DMS79 (cell line): ENCODE data around the gene SPATS1.
"Not testable (repeated sequence)": the region's sequence is repeated elsewhere in the genome, so short reads cannot be mapped to it uniquely, and the experiment has no call there.

Source experiments
- DNase-seq: peaks from one replicate; lab custom pipeline; 2025; lab: John Stamatoyannopoulos, UW

The SPATS1 gene

GRCh38 chr6:44341095-44341890 is 1.2 kb upstream of the SPATS1 start:
- DNase-seq, result no peak

GRCh38 chr6:44342052-44342451 is 398 bp upstream of the SPATS1 start:
- no peak for DNase-seq

- DNase-seq, result not testable (repeated sequence)
These were observed 4.4 kb downstream of the SPATS1 start for GRCh38 chr6:44346818-44347217.

GRCh38 chr6:44349904-44350649 is 7.6 kb downstream of the SPATS1 start:
- DNase-seq, result no peak

- DNase-seq, result not testable (repeated sequence)
These were observed 8.2 kb downstream of the SPATS1 start for GRCh38 chr6:44350650-44350994.

- DNase-seq, result no peak
These were observed 9.8 kb downstream of the SPATS1 start for GRCh38 chr6:44352259-44352658.

GRCh38 chr6:44353336-44353735 is 10.9 kb downstream of the SPATS1 start:
- DNase-seq, result no peak

GRCh38 chr6:44355640-44356039 is 13.2 kb downstream of the SPATS1 start:
- no peak for DNase-seq

- DNase-seq, result no peak
These were observed 14.0 kb downstream of the SPATS1 start for GRCh38 chr6:44356487-44356886.

- DNase-seq, result no peak
These were observed 17.5 kb downstream of the SPATS1 start for GRCh38 chr6:44359973-44360372.

GRCh38 chr6:44361947-44362346 is 19.5 kb downstream of the SPATS1 start:
- no peak for DNase-seq

- no peak for DNase-seq
These were observed 21.0 kb downstream of the SPATS1 start for GRCh38 chr6:44363377-44363926.

GRCh38 chr6:44366781-44367180 is 24.3 kb downstream of the SPATS1 start:
- no peak for DNase-seq

- DNase-seq, result no peak
These were observed 25.2 kb downstream of the SPATS1 start for GRCh38 chr6:44367681-44368080.

- DNase-seq, result no peak
These were observed 30.6 kb downstream of the SPATS1 start for GRCh38 chr6:44373051-44373450.

- DNase-seq, result no peak
These were observed 31.3 kb downstream of the SPATS1 start for GRCh38 chr6:44373787-44374186.

GRCh38 chr6:44375071-44375470 is 32.6 kb downstream of the SPATS1 start:
- DNase-seq, result no peak

GRCh38 chr6:44377484-44377883 is 35.0 kb downstream of the SPATS1 start:
- DNase-seq, result no peak

GRCh38 chr6:44377971-44378370 is 35.5 kb downstream of the SPATS1 start:
- DNase-seq, result no peak

GRCh38 chr6:44381739-44382138 is 39.3 kb downstream of the SPATS1 start:
- DNase-seq, result no peak

- DNase-seq, result peak; percentile 5
These were observed 44.0 kb downstream of the SPATS1 start for GRCh38 chr6:44386364-44386928.

GRCh38 chr6:44386929-44387345 is 44.5 kb downstream of the SPATS1 start:
- DNase-seq, result no peak
